Measurements from ENCODE around the gene PDE7B.

PDE7B gene

DNA sequence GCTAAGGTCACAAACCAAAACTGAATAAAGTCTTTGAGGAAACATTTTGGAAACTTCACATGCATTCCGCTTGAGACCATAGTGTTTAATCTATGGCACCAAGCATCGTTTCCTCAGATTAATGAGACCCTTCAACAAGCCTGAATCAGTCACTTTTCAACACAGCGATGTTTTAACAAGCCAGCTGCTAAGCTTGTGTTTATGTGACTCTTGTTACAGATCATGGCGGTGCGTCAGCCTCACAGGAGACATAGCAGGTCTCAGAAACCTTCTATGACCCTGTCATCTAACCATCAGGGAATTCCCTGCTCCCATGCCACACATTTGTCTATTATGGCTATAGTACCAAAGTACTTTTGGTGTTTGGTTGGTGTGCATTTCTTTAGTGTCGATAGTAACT, 341.4 kb downstream of the PDE7B start:
- CTCF ChIA-PET: interaction anchor here (0.8 to 6.1 kb wide), 3 partner anchors 9 to 34 kb away, joined by 3 to 26 read pairs (median 8); no protein-coding TSS in a partner anchor

DNA sequence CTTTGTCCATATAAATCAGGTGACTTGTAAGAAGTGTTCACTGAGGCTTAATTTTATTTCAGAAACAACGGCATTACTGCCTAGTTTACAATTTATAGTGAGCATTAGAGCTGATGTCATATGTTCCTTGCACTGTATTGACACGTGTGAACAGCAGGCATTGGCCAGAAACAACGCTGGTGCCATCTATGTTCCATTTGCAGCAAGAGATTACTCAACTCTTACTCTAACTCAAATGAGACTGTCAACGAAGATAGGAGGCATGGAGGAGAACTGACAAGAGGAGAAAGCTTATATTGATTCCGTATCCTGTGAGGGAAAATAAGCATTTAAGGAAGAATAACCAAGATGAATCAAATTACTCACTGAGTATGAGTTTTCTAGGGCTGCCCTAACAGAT, 350.2 kb downstream of the PDE7B start:
- Histone ChIP-seq H3K36me3 (ENCODE audit: control insufficient read depth in 2 of 2, insufficient read depth in 1 of 2, low read length in 2 of 2) (no peaks in the 10 kb centered on the region), H3K27ac (ENCODE audit: extremely low read depth, low read depth, low read length) (no peak overlapping the region), H3K9me3 (ENCODE audit: control insufficient read depth, insufficient read depth, low read depth, low read length) (no peaks in the 10 kb centered on the region), H3K4me1 (ENCODE audit: control insufficient read depth, insufficient read depth, low read length) (no peaks in the 10 kb centered on the region), H3K4me3 (ENCODE audit: low read depth, low read length) (no peak overlapping the region)
- TF ChIP-seq KLF8 (tag by site-specific recombination; IDR thresholded peaks at IDR 0.05): no peak
- TF ChIP-seq ZNF174 (tag by site-specific recombination; IDR thresholded peaks at IDR 0.05): no peak
- TF ChIP-seq, protein P1, sequence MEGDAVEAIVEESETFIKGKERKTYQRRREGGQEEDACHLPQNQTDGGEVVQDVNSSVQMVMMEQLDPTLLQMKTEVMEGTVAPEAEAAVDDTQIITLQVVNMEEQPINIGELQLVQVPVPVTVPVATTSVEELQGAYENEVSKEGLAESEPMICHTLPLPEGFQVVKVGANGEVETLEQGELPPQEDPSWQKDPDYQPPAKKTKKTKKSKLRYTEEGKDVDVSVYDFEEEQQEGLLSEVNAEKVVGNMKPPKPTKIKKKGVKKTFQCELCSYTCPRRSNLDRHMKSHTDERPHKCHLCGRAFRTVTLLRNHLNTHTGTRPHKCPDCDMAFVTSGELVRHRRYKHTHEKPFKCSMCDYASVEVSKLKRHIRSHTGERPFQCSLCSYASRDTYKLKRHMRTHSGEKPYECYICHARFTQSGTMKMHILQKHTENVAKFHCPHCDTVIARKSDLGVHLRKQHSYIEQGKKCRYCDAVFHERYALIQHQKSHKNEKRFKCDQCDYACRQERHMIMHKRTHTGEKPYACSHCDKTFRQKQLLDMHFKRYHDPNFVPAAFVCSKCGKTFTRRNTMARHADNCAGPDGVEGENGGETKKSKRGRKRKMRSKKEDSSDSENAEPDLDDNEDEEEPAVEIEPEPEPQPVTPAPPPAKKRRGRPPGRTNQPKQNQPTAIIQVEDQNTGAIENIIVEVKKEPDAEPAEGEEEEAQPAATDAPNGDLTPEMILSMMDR (tag by site-specific recombination; IDR thresholded peaks at IDR 0.05): peak; percentile 27
- TF ChIP-seq, protein P2, sequence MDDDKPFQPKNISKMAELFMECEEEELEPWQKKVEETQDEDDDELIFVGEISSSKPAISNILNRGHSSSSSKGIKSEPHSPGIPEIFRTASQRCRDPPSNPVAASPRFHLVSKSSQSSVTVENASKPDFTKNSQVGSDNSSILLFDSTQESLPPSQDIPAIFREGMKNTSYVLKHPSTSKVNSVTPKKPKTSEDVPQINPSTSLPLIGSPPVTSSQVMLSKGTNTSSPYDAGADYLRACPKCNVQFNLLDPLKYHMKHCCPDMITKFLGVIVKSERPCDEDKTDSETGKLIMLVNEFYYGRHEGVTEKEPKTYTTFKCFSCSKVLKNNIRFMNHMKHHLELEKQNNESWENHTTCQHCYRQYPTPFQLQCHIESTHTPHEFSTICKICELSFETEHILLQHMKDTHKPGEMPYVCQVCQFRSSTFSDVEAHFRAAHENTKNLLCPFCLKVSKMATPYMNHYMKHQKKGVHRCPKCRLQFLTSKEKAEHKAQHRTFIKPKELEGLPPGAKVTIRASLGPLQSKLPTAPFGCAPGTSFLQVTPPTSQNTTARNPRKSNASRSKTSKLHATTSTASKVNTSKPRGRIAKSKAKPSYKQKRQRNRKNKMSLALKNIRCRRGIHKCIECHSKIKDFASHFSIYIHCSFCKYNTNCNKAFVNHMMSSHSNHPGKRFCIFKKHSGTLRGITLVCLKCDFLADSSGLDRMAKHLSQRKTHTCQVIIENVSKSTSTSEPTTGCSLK (tag by site-specific recombination; IDR thresholded peaks at IDR 0.05): no peak
- TF ChIP-seq ZNF654 (tag by site-specific recombination; IDR thresholded peaks at IDR 0.05; ENCODE audit: low read depth): peak; percentile 32
- TF ChIP-seq GLI2 (tag by site-specific recombination; IDR thresholded peaks at IDR 0.05; ENCODE audit: borderline replicate concordance, low read depth): no peak
- ChIA-PET POLR2A (interaction anchor here (0.6 kb wide), 1 partner anchor 215 kb away, joined by 3 read pairs; no protein-coding TSS in a partner anchor), CTCF (interaction anchor here (0.7 to 2.1 kb wide), 7 partner anchors 8 to 667 kb away, joined by 3 to 12 read pairs (median 3); no protein-coding TSS in a partner anchor)

More for the DNA sequence above, 341.4 kb downstream of the PDE7B start:
- Histone ChIP-seq H3K27ac (ENCODE audit: extremely low read depth, low read depth, low read length) (no peak overlapping the region), H3K4me1 (ENCODE audit: control insufficient read depth, insufficient read depth, low read length) (no peaks in the 10 kb centered on the region), H3K9me3 (ENCODE audit: control insufficient read depth, insufficient read depth, low read depth, low read length) (no peaks in the 10 kb centered on the region), H3K36me3 (ENCODE audit: control insufficient read depth in 2 of 2, insufficient read depth in 1 of 2, low read length in 2 of 2) (no peaks in the 10 kb centered on the region), H3K4me3 (ENCODE audit: low read depth, low read length) (no peak overlapping the region)
- TF ChIP-seq ZNF561 (tag by site-specific recombination; IDR thresholded peaks at IDR 0.05; ENCODE audit: borderline replicate concordance): no peak
- no peak for TF ChIP-seq TCF7L2 (IDR thresholded peaks at IDR 0.05; ENCODE audit: borderline replicate concordance, low read depth, low read length)
- TF ChIP-seq ZNF792 (tag by site-specific recombination; IDR thresholded peaks at IDR 0.05): no peak
- TF ChIP-seq, protein P3, sequence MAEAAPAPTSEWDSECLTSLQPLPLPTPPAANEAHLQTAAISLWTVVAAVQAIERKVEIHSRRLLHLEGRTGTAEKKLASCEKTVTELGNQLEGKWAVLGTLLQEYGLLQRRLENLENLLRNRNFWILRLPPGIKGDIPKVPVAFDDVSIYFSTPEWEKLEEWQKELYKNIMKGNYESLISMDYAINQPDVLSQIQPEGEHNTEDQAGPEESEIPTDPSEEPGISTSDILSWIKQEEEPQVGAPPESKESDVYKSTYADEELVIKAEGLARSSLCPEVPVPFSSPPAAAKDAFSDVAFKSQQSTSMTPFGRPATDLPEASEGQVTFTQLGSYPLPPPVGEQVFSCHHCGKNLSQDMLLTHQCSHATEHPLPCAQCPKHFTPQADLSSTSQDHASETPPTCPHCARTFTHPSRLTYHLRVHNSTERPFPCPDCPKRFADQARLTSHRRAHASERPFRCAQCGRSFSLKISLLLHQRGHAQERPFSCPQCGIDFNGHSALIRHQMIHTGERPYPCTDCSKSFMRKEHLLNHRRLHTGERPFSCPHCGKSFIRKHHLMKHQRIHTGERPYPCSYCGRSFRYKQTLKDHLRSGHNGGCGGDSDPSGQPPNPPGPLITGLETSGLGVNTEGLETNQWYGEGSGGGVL (tag by site-specific recombination; IDR thresholded peaks at IDR 0.05): no peak
- TF ChIP-seq, protein P4, sequence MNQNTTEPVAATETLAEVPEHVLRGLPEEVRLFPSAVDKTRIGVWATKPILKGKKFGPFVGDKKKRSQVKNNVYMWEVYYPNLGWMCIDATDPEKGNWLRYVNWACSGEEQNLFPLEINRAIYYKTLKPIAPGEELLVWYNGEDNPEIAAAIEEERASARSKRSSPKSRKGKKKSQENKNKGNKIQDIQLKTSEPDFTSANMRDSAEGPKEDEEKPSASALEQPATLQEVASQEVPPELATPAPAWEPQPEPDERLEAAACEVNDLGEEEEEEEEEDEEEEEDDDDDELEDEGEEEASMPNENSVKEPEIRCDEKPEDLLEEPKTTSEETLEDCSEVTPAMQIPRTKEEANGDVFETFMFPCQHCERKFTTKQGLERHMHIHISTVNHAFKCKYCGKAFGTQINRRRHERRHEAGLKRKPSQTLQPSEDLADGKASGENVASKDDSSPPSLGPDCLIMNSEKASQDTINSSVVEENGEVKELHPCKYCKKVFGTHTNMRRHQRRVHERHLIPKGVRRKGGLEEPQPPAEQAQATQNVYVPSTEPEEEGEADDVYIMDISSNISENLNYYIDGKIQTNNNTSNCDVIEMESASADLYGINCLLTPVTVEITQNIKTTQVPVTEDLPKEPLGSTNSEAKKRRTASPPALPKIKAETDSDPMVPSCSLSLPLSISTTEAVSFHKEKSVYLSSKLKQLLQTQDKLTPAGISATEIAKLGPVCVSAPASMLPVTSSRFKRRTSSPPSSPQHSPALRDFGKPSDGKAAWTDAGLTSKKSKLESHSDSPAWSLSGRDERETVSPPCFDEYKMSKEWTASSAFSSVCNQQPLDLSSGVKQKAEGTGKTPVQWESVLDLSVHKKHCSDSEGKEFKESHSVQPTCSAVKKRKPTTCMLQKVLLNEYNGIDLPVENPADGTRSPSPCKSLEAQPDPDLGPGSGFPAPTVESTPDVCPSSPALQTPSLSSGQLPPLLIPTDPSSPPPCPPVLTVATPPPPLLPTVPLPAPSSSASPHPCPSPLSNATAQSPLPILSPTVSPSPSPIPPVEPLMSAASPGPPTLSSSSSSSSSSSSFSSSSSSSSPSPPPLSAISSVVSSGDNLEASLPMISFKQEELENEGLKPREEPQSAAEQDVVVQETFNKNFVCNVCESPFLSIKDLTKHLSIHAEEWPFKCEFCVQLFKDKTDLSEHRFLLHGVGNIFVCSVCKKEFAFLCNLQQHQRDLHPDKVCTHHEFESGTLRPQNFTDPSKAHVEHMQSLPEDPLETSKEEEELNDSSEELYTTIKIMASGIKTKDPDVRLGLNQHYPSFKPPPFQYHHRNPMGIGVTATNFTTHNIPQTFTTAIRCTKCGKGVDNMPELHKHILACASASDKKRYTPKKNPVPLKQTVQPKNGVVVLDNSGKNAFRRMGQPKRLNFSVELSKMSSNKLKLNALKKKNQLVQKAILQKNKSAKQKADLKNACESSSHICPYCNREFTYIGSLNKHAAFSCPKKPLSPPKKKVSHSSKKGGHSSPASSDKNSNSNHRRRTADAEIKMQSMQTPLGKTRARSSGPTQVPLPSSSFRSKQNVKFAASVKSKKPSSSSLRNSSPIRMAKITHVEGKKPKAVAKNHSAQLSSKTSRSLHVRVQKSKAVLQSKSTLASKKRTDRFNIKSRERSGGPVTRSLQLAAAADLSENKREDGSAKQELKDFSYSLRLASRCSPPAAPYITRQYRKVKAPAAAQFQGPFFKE (tag by site-specific recombination; IDR thresholded peaks at IDR 0.05; ENCODE audit: borderline replicate concordance): no peak
- TF ChIP-seq RBAK (tag by site-specific recombination; IDR thresholded peaks at IDR 0.05): no peak
- TF ChIP-seq ZNF23 (tag by site-specific recombination; IDR thresholded peaks at IDR 0.05; ENCODE audit: borderline replicate concordance): no peak
- no peak for TF ChIP-seq ZBTB1 (tag by site-specific recombination; IDR thresholded peaks at IDR 0.05)
- TF ChIP-seq, protein P5, sequence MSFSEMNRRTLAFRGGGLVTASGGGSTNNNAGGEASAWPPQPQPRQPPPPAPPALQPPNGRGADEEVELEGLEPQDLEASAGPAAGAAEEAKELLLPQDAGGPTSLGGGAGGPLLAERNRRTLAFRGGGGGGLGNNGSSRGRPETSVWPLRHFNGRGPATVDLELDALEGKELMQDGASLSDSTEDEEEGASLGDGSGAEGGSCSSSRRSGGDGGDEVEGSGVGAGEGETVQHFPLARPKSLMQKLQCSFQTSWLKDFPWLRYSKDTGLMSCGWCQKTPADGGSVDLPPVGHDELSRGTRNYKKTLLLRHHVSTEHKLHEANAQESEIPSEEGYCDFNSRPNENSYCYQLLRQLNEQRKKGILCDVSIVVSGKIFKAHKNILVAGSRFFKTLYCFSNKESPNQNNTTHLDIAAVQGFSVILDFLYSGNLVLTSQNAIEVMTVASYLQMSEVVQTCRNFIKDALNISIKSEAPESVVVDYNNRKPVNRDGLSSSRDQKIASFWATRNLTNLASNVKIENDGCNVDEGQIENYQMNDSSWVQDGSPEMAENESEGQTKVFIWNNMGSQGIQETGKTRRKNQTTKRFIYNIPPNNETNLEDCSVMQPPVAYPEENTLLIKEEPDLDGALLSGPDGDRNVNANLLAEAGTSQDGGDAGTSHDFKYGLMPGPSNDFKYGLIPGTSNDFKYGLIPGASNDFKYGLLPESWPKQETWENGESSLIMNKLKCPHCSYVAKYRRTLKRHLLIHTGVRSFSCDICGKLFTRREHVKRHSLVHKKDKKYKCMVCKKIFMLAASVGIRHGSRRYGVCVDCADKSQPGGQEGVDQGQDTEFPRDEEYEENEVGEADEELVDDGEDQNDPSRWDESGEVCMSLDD (tag by site-specific recombination; IDR thresholded peaks at IDR 0.05): no peak
- no peak for TF ChIP-seq ZNF629 (tag by site-specific recombination; IDR thresholded peaks at IDR 0.05)
- no peak for TF ChIP-seq ZNF677 (tag by site-specific recombination; IDR thresholded peaks at IDR 0.05)
- no peak for TF ChIP-seq ZBTB8A (tag by site-specific recombination; IDR thresholded peaks at IDR 0.05)
- POLR2A ChIA-PET: no interaction called here

Data from HEK293 (cell line).